Neural progenitor cell (in vitro differentiated cells): Measurements from ENCODE around the gene ENDOU.

ENCODE experiments used
- CTCF ChIP-seq: fragments of 200-600 bp; sonication (generic); IDR thresholded peaks from 2 replicates; pipeline ENCODE4 v1.5.1; 2017; ENCODE audit warnings: antibody characterized with exemption, mild to moderate bottlenecking
- EZH2 ChIP-seq: fragments of 200-600 bp; sonication (generic); IDR thresholded peaks from 2 replicates; pipeline ENCODE4 v1.6.1; 2017; ENCODE audit warnings: antibody characterized with exemption, mild to moderate bottlenecking, moderate library complexity

DNA sequence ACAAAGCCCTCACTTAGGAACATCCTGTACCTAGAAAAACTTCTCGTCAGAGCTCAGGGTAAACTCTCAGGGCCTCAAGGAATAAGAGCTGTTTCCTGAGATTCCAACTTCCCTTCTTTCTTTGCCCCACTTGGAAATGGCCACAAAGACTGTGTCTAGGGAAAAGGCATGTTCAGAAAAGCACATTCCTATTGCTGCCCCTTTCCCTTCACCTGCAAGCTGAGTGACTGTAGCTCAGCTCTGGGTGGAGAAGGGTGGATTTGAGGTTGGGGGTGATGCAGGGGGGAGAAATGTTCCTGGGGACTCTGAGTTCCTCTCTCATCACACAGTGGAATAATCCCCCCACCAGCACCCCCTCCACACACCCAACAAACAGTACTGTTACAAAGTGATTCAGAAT, 6.8 kb downstream of the ENDOU start:
- TF ChIP-seq CTCF = no peak
- TF ChIP-seq EZH2 = no peak
